Measurements from ENCODE around the gene GPER1. TPM values are rescaled to one million over a fixed set of nuclear protein-coding genes. Genes with fewer than 3 reads are reported as not detected.
"Not testable (repeated sequence)": the region's sequence is repeated elsewhere in the genome, so short reads cannot be mapped to it uniquely, and the experiment has no call there.

Gene GPER1
- total RNA-seq, 2 donors from 2014 or later: 0.25 TPM; not detected in 1

DNA sequence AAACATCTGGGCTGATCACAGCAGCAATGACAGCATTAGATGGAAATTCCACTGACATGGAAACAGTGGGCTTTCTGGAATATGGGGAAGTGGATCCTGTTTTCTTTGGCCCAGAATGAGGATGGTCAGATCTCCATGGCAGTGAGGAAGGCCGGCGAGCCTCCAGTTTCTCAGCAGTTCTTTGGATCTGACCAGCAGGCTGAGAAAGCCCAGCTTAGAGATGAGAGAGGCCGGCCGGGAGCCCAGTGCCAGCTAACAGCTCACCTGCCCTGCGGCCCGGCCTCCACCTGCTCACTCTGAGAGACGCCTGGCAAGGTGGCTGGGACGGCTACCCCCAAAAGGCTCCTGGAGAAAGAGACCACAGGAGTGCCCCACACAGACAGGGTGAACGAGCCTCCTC, 24.2 kb downstream of the GPER1 start:
- ATAC-seq (no peak), DNase-seq (no peak)
- H3K27me3 Mint-ChIP-seq: no peaks in the 10 kb centered on the region
- no peaks in the 10 kb centered on the region for H3K9me3 ChIP-seq (ENCODE audit: control insufficient read depth, low read length, poor library complexity, severe bottlenecking)
- no peak overlapping the region for H3K4me3 Mint-ChIP-seq
- no peak overlapping the region for H3K27ac Mint-ChIP-seq
- no peaks in the 10 kb centered on the region for H3K36me3 Mint-ChIP-seq (ENCODE audit: low read depth)
- H3K4me1 Mint-ChIP-seq: peaks cover 6% of the 10 kb centered on the region

DNA sequence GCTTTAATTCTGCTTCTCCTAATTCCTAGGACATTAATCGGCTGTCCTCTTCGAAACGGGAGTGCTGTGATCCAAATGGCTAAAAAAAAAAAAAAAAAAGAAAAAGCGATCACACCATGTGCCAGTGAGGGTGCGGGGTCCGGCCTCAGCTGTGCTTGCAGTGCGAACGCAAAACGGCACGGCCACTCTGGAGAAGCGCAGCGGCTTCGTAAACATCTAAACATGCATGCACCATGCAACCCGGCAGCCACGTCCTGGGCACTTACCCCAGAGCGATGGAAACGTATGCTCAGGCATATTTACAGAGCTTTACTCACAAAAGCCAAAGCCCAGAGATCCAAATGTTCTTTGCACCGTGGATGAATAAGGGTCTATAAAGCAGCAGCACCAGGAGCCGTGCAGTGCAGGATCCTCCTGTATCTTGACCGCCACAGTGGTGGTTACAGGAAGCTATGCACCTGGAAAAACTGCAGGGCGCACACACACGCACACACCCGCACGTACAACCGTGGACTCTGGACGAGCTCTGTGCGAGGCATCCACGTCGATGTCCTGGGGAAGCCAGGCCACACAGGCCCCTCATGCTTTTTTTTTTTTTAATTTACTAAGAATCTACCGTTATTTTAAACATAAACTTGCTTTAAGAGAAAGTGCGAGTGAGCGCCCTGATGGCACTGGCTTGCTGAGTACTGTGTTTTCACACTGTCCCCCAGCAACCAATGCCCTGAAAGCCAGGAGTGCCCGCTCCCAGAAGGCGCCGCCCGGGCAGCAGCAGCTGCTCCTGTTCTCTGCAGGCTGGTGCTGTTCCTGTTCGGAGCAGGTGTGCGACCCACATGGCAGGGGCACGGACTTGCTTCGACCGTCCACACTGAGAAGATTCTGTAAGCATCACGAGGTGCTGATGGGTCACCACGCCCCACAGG, 25.0 kb downstream of the GPER1 start:
- ATAC-seq: no peak
- peaks cover 7% of the 10 kb centered on the region for H3K4me1 Mint-ChIP-seq
- no peak for DNase-seq
- no peaks in the 10 kb centered on the region for H3K9me3 ChIP-seq (ENCODE audit: control insufficient read depth, low read length, poor library complexity, severe bottlenecking)
- H3K4me3 Mint-ChIP-seq: no peak overlapping the region
- peaks cover 2% of the 10 kb centered on the region for H3K36me3 Mint-ChIP-seq (ENCODE audit: low read depth)
- H3K27ac Mint-ChIP-seq: no peak overlapping the region
- H3K27me3 Mint-ChIP-seq: no peaks in the 10 kb centered on the region

DNA sequence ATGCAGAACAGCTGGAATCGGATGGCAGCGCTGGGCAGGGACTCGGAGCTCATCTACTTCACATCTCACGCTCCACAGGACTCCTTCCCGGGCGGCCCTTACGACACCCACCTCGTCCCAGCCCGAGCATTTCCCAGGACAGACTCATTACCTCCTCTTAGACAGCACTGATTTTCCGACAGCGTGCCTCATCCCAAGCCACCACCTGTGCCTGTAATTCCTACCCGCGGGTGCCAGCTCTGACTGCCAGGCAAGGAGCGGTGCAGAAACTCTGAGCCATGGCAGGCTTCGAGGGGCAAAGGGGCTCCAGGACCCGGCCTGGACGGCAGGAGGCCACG, 25.6 kb downstream of the GPER1 start:
- peak overlapping the region; percentile 45 for H3K27ac Mint-ChIP-seq
- no peak for DNase-seq
- no peaks in the 10 kb centered on the region for H3K9me3 ChIP-seq (ENCODE audit: control insufficient read depth, low read length, poor library complexity, severe bottlenecking)
- H3K4me1 Mint-ChIP-seq: peaks cover 7% of the 10 kb centered on the region
- no peak for ATAC-seq
- no peaks in the 10 kb centered on the region for H3K27me3 Mint-ChIP-seq
- H3K36me3 Mint-ChIP-seq (ENCODE audit: low read depth): peaks cover 2% of the 10 kb centered on the region
- no peak overlapping the region for H3K4me3 Mint-ChIP-seq

DNA sequence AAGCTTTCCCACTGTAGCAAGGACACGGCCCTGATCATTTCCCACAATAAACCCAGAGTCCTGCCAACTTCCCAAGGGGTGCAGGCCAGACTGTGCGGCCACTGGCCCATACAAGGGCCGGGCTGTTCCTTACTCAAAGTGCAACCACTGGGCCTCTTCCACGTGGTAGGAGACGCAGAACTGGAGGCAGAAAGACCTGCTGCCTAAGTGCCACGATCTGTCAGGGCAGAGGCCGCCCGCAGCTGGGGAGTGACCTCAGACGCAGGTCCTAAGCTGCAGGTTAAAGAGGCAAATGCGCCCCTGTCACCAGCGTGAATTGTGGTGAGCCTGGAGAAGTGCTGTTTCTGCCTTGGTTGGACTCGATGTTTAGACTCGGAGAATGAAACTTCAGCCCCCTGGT, 26.2 kb downstream of the GPER1 start:
- H3K9me3 ChIP-seq (ENCODE audit: control insufficient read depth, low read length, poor library complexity, severe bottlenecking): no peaks in the 10 kb centered on the region
- peaks cover 2% of the 10 kb centered on the region for H3K36me3 Mint-ChIP-seq (ENCODE audit: low read depth)
- H3K4me1 Mint-ChIP-seq: peaks cover 8% of the 10 kb centered on the region
- DNase-seq (no peak), ATAC-seq (no peak)
- H3K4me3 Mint-ChIP-seq: no peak overlapping the region
- H3K27ac Mint-ChIP-seq: no peak overlapping the region
- no peaks in the 10 kb centered on the region for H3K27me3 Mint-ChIP-seq

DNA sequence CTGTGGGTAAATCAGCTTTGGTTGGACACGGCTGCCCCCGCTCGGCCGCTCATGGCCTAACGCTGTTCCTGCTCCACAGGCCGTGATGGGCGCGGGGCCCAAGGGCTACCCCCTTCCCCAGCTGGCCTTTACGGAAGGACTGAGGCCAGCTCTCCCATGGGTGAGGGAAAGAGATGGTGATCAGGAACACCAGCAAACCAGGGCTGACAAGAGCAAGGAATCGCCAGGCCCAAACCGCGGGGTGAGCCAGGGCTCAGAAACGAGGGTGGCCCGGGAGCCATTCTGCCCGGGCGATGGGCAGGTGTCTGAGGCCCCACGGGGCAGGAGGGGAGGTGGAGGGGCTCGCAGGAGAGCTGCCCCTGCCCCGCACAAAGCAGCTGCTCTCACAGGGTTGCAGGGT, 26.6 kb downstream of the GPER1 start:
- peaks cover 2% of the 10 kb centered on the region for H3K36me3 Mint-ChIP-seq (ENCODE audit: low read depth)
- ATAC-seq: no peak
- no peak overlapping the region for H3K27ac Mint-ChIP-seq
- no peak overlapping the region for H3K4me3 Mint-ChIP-seq
- H3K9me3 ChIP-seq (ENCODE audit: control insufficient read depth, low read length, poor library complexity, severe bottlenecking): no peaks in the 10 kb centered on the region
- no peak for DNase-seq
- H3K4me1 Mint-ChIP-seq: peaks cover 10% of the 10 kb centered on the region
- no peaks in the 10 kb centered on the region for H3K27me3 Mint-ChIP-seq

DNA sequence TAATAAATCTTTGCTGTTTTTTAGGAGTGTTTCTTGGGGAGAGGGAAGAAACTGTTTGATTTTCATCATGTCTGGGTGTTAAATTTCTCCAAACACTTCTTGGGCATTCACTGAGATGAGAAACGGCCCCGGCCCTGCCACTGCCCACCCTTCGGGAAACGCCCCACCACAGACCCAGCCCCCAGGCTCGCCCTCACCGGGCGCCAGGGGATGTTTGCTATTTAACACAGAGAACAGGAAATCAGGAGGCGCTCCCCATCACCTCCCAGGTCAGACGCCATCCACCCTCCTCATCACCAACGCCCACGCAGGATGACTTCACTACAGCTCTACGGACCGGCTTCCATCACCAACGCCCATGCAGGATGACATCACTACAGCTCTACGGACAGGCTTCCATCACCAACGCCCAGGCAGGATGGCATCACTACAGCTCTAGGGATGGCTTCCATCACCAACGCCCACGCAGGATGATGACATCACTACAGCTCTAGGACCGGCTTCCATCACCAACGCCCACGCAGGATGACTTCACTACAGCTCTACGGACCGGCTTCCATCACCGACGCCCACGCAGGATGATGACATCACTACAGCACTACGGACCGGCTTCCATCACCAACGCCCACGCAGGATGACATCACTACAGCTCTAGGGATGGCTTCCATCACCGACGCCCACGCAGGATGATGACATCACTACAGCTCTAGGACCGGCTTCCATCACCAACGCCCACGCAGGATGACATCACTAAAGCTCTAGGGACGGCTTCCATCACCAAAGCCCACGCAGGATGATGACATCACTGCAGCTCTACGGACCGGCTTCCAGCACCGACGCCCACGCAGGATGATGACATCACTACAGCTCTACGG, 27.5 kb downstream of the GPER1 start:
- peaks cover 10% of the 10 kb centered on the region for H3K4me1 Mint-ChIP-seq
- H3K27ac Mint-ChIP-seq, H3K4me3 Mint-ChIP-seq: not testable (repeated sequence)

DNA sequence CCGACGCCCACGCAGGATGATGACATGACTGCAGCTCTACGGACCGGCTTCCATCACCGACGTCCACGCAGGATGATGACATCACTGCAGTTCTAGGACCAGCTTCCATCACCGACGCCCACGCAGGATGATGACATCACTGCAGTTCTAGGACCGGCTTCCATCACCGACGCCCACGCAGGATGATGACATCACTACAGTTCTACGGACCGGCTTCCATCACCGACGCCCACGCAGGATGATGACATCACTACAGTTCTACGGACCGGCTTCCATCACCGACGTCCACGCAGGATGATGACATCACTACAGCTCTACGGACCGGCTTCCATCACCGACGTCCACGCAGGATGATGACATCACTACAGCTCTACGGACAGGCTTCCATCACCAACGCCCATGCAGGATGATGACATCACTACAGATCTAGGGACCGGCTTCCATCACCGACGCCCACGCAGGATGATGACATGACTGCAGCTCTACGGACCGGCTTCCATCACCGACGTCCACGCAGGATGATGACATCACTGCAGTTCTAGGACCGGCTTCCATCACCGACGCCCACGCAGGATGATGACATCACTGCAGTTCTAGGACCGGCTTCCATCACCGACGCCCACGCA, 28.6 kb downstream of the GPER1 start:
- not testable (repeated sequence) for DNase-seq

More for the DNA sequence above, 27.5 kb downstream of the GPER1 start:
- H3K36me3 Mint-ChIP-seq (ENCODE audit: low read depth); DNase-seq; ATAC-seq; H3K27me3 Mint-ChIP-seq; H3K9me3 ChIP-seq (ENCODE audit: control insufficient read depth, low read length, poor library complexity, severe bottlenecking): not testable (repeated sequence)

DNA sequence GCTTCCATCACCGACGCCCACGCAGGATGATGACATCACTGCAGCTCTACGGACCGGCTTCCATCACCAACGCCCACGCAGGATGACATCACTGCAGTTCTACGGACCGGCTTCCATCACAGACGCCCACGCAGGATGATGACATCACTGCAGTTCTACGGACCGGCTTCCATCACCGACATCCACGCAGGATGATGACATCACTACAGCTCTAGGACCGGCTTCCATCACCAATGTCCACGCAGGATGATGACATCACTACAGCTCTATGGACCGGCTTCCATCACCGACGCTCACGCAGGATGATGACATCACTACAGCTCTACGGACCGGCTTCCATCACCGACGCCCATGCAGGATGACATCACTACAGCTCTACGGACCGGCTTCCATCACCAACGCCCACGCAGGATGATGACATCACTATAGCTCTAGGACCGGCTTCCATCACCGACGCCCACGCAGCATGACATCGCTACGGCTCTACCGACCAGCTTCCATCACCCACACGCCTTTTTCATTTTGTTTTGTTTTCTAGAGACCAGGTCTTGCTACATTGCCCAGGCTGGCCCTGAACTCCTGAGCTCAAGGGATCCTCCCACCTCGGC, 29.5 kb downstream of the GPER1 start:
- Mint-ChIP-seq H3K36me3 (ENCODE audit: low read depth) (peaks cover 2% of the 10 kb centered on the region), H3K4me1 (peaks cover 10% of the 10 kb centered on the region), H3K27me3 (no peaks in the 10 kb centered on the region), H3K27ac (no peak overlapping the region), H3K4me3 (no peak overlapping the region)
- ATAC-seq: no peak
- no peaks in the 10 kb centered on the region for H3K9me3 ChIP-seq (ENCODE audit: control insufficient read depth, low read length, poor library complexity, severe bottlenecking)
- DNase-seq: no peak

More for the DNA sequence above, 28.6 kb downstream of the GPER1 start:
- not testable (repeated sequence) for H3K4me3 Mint-ChIP-seq; ATAC-seq; H3K27me3 Mint-ChIP-seq; H3K27ac Mint-ChIP-seq; H3K9me3 ChIP-seq (ENCODE audit: control insufficient read depth, low read length, poor library complexity, severe bottlenecking); H3K36me3 Mint-ChIP-seq (ENCODE audit: low read depth)
- H3K4me1 Mint-ChIP-seq: peaks cover 10% of the 10 kb centered on the region

DNA sequence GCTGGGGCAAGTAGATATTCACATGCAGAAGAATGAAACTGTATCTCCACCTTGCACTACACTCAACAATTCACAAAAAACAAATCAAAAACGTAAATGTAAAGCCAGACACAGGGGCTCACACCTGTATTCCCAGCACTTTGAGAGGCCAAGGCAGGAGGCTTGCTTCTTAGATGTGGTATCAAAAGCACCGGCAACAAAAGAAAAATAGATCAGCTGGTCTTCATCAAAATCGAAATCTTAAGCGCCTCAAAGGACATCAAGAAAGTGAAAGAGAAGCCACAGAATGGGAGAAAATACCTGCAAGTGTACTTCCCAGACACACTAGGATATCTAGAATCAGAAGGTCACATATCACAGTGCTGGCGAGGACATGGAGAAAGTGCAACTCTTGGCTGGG, 31.3 kb downstream of the GPER1 start:
- peaks cover 10% of the 10 kb centered on the region for H3K4me1 Mint-ChIP-seq
- no peaks in the 10 kb centered on the region for H3K9me3 ChIP-seq (ENCODE audit: control insufficient read depth, low read length, poor library complexity, severe bottlenecking)
- no peak for ATAC-seq
- peak overlapping the region; percentile 27 for H3K27ac Mint-ChIP-seq
- no peaks in the 10 kb centered on the region for H3K27me3 Mint-ChIP-seq
- peaks cover 2% of the 10 kb centered on the region for H3K36me3 Mint-ChIP-seq (ENCODE audit: low read depth)
- H3K4me3 Mint-ChIP-seq: no peak overlapping the region
- no peak for DNase-seq

DNA sequence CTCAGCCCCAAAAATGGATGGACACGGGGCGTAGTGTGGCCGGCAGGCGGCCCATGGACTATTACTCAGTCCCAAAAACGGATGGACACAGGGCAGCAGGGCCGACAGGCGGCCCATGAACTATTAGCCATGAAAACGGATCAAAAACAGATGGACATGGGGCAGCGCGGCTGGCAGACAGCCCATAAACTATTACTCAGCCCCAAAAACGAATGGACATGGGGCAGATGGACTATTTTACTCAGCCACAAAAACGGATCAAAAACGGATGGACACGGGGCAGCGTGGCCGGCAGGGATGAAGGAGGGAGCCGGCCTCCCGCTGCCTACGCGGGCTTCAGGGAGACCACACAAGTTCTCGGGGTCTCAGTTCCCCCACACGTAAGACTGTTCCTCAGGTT, 32.9 kb downstream of the GPER1 start:
- Mint-ChIP-seq H3K27me3 (no peaks in the 10 kb centered on the region), H3K4me1 (peaks cover 6% of the 10 kb centered on the region), H3K36me3 (ENCODE audit: low read depth) (peaks cover 2% of the 10 kb centered on the region), H3K4me3 (no peak overlapping the region), H3K27ac (no peak overlapping the region)
- H3K9me3 ChIP-seq (ENCODE audit: control insufficient read depth, low read length, poor library complexity, severe bottlenecking): no peaks in the 10 kb centered on the region
- DNase-seq: no peak
- ATAC-seq: no peak

DNA sequence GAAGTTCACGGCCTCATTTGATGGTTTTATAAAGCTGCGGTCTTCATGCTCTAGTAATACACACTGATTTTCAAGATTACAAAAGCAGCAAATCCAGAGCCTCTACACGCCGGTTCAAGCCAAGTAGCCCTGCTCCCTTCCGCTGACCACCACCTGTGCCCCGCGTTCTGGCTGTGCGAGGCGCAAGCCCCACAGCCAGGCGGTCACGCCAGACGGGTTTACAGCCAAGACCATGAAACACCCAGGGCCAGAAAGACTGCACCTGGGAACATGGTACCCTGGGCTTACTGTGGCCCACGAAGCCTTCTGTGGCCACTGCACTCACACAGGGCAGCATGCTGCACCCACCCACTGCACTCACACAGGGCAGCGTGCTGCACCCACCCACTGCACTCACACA, 33.6 kb downstream of the GPER1 start:
- H3K27me3 Mint-ChIP-seq: no peaks in the 10 kb centered on the region

DNA sequence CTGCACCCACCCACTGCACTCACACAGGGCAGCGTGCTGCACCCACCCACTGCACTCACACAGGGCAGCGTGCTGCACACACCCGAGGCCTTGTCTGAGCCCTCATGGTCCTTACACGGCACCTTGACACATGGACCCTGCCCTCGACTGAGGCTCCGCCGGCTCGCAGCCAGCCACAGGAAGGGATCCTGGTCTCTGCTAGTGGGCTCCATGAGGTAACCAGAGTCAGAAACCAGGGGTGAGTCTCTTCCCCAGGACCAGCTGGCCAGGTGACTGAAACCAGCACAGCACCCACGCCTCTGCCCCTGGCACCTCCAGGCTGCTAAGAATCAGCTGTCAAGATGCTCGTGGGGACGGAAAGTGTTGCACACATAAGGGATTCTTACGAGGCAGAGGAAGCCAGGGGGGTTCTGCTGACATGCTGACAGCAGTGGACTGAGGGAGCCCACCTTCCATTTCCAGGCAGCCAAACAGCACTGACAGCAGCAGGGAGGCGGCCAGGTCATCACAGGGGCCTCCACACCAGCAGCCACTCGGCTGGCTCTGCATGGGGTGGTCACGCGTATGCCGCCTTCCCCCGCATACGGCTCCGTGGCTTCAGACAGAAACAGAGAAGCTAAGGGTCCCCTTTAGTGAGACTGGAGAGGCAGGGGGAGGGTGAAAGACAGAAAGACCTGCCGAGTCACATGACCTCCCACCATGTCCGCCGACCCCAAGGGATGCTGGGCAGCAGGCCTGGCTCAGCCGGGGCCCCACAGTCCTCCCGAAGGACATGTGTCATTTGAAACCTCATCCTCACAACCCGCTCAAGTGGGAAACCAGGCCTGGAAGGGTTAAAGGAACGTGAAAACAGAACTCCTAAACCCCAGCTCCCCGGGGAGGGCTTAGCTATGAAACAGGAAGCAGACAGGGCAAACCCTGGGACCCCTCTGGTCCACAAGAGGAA, 34.2 kb downstream of the GPER1 start:
- Mint-ChIP-seq H3K36me3 (ENCODE audit: low read depth) (peaks cover 2% of the 10 kb centered on the region), H3K27me3 (no peaks in the 10 kb centered on the region), H3K4me3 (no peak overlapping the region), H3K4me1 (peaks cover 6% of the 10 kb centered on the region), H3K27ac (no peak overlapping the region)
- ATAC-seq (no peak), DNase-seq (no peak)
- no peaks in the 10 kb centered on the region for H3K9me3 ChIP-seq (ENCODE audit: control insufficient read depth, low read length, poor library complexity, severe bottlenecking)

More for the DNA sequence above, 33.6 kb downstream of the GPER1 start:
- no peak for ATAC-seq
- DNase-seq: no peak
- Mint-ChIP-seq H3K27ac (no peak overlapping the region), H3K4me3 (no peak overlapping the region), H3K4me1 (peaks cover 6% of the 10 kb centered on the region), H3K36me3 (ENCODE audit: low read depth) (peaks cover 2% of the 10 kb centered on the region)
- H3K9me3 ChIP-seq (ENCODE audit: control insufficient read depth, low read length, poor library complexity, severe bottlenecking): no peaks in the 10 kb centered on the region

Data from T-helper 17 cell (primary cell).